ENCODE measurements around the gene MPV17L. TPM values are rescaled to one million over a fixed set of nuclear protein-coding genes. Genes with fewer than 3 reads are reported as not detected.

The MPV17L gene
- total RNA-seq, 2 donors from 2014 or later = 2.7 to 3.1 TPM

- peaks cover 4% of the 10 kb centered on the region for H3K4me1 ChIP-seq (ENCODE audit: control insufficient read depth, insufficient read depth, low read length)
- no peak overlapping the region for H3K9ac ChIP-seq (ENCODE audit: extremely low read depth, low read length, poor library complexity, severe bottlenecking)
- no peak for DNase-seq
- no peaks in the 10 kb centered on the region for H3K36me3 Mint-ChIP-seq (ENCODE audit: low read depth)
- peaks cover 5% of the 10 kb centered on the region for H3K4me1 Mint-ChIP-seq
- H3K27ac Mint-ChIP-seq = no peak overlapping the region
- H3K27me3 Mint-ChIP-seq (ENCODE audit: insufficient read depth) = no peaks in the 10 kb centered on the region
- H3K27ac ChIP-seq (ENCODE audit: low read depth, low read length) = no peak overlapping the region
- H3K9me3 ChIP-seq (ENCODE audit: control insufficient read depth, low read length) = no peaks in the 10 kb centered on the region
- H3K9me3 Mint-ChIP-seq = no peaks in the 10 kb centered on the region
- no peaks in the 10 kb centered on the region for H3K36me3 ChIP-seq (ENCODE audit: control insufficient read depth, insufficient read depth, low read length)
- no peak overlapping the region for H3K4me3 ChIP-seq (ENCODE audit: low read length)
- TF ChIP-seq CTCF (conservative IDR thresholded peaks at IDR 0.05) = no peak
- H3K4me3 Mint-ChIP-seq = no peak overlapping the region
- no peaks in the 10 kb centered on the region for H3K27me3 ChIP-seq (ENCODE audit: control insufficient read depth, insufficient read depth, low read length, poor library complexity, severe bottlenecking)
- 50 to 93% methylated on average over 1 to 3 of the region's 3 CpGs for WGBS, 2 experiments (ENCODE audit: insufficient coverage in 1 of 2, insufficient read length in 1 of 2)
Measured at GRCh38 chr16:15460601-15461000, 65.0 kb downstream of the MPV17L start.

- no peak for DNase-seq
- Histone ChIP-seq H3K4me1 (ENCODE audit: control insufficient read depth, insufficient read depth, low read length) (no peaks in the 10 kb centered on the region), H3K9me3 (ENCODE audit: control insufficient read depth, low read length) (peaks cover 2% of the 10 kb centered on the region), H3K4me3 (ENCODE audit: low read length) (no peak overlapping the region), H3K27ac (ENCODE audit: low read depth, low read length) (no peak overlapping the region), H3K27me3 (ENCODE audit: control insufficient read depth, insufficient read depth, low read length, poor library complexity, severe bottlenecking) (no peaks in the 10 kb centered on the region), H3K9ac (ENCODE audit: extremely low read depth, low read length, poor library complexity, severe bottlenecking) (no peak overlapping the region), H3K36me3 (ENCODE audit: control insufficient read depth, insufficient read depth, low read length) (no peaks in the 10 kb centered on the region)
- Mint-ChIP-seq H3K27me3 (ENCODE audit: insufficient read depth) (no peaks in the 10 kb centered on the region), H3K9me3 (peaks cover 3% of the 10 kb centered on the region), H3K27ac (no peak overlapping the region), H3K4me3 (no peak overlapping the region), H3K36me3 (ENCODE audit: low read depth) (no peaks in the 10 kb centered on the region), H3K4me1 (no peaks in the 10 kb centered on the region)
- TF ChIP-seq CTCF (conservative IDR thresholded peaks at IDR 0.05) = no peak
- 86 to 89% methylated on average over 4 to 6 of the region's 6 CpGs for WGBS, 2 experiments (ENCODE audit: insufficient coverage in 1 of 2, insufficient read length in 1 of 2)
Measured at GRCh38 chr16:15461376-15461775, 65.8 kb downstream of the MPV17L start.

Other genes with a start within 250 kb of the MPV17L start
- 1 to 10 TPM in 1 of 2 donors, under 1 TPM in 1; 0.75 to 3.7 TPM for gene NPIPA5, start 17.5 kb upstream of the MPV17L start, total RNA-seq
- 10 to 100 TPM in 1 of 2 donors, 1 to 10 TPM in 1; 6.3 to 10.4 TPM for gene BMERB1, start 38.8 kb downstream of the MPV17L start, total RNA-seq
- gene MARF1, start 247.4 kb downstream of the MPV17L start, total RNA-seq = 10 to 100 TPM; 39.3 to 39.6 TPM